Ramos (cell line): ENCODE results near the gene KDM2A.

Experiments
- in situ Hi-C: fragments of 300-500 bp; cut with MboI; formaldehyde crosslinking; loops from one replicate; pipeline ENCODE4 v1.14.3; 2022; ENCODE audit warnings: low sequenced_read_pairs; ENCODE audit not compliant: unreplicated experiment

KDM2A gene

DNA sequence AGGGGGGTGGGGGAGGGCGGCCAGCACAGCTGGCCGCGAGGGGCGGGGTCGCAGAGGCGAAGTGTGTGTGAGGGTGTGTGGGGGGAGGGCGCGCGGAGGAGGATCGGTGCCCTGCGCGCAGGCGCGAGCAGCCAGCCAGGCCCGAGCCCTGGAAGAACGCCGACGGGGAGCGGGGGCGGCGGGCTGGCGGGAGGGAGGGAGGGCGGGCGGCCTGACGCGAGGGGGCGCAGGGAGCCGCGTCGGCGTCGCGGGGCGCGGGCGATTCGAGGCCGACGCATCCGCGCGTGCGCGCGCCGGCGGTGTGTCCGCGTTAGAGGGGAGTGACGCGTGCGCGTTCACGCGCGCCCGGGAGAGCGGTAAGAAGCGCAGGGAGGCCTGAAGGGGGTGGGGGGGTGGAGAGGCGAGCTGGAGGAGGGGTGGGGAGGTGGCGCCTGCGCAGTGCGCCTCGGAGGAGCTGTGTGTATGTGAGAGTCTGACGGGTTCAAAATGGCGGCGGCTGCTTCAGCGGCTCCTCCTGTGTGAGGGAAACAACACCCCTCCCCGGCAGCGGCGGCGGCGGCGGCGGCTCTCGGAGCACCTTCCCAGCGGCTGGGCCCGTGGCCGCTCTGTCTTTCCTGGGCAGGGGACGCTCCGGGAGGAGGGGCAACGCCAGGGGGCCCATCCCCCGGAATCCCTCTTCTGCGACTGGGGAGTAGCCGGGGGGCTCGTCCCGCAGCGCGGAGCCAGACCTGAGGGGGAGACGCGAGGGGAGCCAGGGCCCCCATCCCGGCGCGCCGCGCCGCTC is at the start of gene KDM2A:
Gene KDM2A, plus strand, starts transcription at position 463 of the 784 bp plus-strand sequence. CDS start 2,054 bp downstream, outside the sequence.
- in situ Hi-C loops = no loop called here

DNA sequence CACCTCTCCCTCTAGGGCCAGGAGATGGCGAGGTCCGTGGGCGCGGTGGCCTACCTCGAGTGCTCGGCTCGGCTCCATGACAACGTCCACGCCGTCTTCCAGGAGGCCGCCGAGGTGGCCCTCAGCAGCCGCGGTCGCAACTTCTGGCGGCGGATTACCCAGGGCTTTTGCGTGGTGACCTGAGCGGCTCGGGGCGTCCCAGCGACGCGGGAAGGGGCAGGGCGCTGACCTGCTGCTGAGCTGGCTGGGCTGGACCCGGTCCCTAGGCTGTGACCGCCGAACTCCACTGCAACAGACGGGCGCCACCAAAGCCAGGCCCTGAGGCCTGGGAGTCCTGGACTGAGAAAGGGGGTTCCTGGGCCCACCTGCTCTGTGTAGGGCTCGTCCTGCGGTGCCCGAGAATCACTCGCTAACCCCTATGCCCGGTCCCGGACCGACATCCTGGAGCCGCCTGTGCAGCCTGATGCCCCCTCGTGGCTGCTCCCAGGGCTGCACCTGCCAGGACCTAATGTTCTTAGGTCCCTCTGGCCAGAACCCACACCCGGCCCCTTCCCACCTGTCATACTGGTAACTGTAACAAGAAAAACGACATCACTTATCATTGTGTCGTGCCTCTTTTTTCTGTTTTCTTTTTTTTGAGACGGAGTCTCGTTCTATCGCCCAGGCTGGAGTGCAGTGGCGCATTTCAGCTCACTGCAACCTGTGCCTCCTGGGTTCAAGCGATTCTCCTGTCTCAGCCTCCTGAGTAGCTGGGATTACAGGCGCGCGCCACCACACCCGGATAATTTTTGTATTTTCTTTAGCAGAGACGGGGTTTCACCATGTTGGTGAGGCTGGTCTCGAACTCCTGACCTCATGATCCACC is 47.4 kb upstream of the KDM2A start:
- in situ Hi-C loops = no loop called here

DNA sequence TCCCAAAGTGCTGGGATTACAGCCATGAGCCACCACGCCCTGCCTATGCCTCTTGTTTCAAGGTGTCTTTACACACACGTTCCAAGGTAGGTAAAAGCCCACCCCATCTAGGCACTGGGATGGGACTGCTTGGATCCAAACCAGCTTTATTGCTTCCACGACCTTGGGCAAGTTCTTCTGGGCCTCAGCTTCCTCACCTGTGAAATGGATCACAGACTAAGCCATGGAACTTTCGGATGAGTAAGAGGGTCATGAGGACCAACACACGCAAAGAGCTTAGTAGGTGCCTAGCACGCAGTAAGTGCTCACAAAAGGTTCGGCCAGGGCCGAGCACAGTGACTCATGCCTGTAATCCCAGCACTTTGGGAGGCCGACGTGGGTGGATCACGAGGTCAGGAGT is 46.8 kb upstream of the KDM2A start:
- in situ Hi-C loops = no loop called here

DNA sequence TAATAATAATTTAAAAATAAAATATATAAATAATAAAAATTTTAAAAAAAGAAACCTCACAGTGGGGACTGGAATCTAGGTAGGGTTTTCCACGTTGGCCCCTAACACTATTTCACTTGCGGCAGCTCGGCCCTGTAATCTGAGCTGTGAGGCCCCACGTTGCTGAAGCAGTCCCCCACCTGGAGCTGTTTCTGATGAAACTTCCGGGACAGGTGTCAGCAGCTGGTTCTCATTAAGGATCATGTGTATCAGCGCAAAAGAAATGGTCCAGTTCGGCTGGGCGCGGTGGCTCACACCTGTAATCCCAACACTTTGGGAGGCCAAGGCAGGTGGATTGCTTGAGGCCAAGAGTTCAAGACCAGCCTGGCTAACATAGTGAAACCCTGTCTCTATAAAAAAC is 45.2 kb upstream of the KDM2A start:
- in situ Hi-C loops = no loop called here

DNA sequence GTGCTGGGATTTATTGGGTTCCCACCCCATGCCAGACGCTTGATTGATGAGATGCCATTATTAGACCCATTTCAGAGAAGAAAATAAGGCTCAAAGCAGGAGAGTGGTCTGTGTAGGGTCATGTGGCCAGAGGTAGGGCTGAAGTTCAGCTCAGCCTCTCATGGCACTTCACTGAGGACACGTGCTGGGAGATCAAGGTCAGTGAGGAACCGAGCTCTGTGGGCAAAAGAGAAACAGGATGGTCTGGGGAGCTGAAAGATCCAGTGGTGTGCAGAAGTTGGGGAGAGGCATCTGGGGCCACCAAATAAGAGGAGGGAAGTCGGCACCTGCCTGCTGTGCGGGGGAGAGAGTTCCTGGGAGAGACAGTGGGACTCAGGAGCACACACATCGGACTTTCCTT is 42.9 kb upstream of the KDM2A start:
- in situ Hi-C loops = no loop called here

DNA sequence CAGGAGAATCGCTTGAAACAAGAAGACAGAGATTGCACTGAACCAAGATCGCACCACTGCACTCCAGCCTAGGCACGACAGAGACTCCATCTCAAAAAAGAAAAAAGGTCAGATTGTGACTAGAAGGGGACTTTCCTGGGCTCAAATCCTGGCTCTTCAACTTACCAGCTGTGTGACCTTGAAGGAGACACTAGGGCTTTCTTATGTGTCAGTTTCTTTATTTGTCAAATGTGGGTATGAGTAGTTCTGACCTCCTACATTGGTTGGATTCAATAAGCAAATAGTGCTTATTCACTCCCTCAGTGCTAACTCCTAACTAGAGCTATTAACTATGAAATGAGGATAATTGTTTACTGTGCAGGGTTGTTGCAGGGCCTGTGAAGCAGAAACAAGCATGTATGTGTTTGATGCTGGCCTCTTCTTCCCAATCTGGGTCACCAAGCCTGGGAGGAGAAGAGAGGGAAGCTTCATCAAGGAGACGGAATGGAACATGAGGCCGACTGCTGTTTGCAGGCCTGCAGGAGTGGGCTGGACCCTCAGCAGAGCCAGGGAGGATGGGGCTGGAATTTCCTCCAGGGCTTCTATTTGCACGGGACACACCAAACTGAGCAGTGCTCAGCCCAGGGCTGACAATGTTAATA is 39.9 kb upstream of the KDM2A start:
- in situ Hi-C loops = no loop called here

DNA sequence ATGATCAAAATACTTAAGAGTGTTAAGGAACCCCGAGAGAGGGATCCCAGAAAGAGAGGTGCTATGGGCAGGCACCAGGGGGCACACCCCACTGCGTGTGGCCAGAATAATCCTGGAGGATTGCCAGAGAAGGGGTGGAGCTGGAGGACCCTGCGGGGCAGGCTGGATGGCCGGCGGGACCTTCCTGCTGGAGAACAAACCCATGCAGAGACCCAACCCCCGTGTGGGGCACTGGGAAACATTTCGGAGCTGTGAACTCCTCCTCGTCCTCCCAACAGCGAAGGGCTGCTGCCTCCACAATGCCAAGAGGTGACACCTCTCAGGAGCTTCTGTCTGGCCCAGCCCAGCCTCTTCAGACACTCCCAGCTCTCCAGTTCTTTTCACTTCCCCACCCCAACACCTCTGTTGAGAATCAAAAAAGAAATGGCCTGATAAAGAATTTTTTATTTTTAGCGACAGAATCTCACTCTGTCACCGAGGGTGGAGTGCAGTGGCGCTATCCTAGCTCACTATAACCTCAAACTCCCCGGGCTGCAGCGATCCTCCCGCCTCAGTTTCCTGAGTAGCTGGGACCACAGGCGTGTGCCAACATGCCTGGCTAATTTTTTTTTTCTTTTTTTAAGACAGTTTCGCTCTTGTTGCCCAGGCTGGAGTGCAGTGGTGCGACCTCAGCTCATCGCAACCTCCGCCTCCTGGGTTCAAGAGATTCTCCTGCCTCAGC is 36.8 kb upstream of the KDM2A start:
- in situ Hi-C loops = loop anchor here (5.0 to 10.0 kb wide), 3 partner anchors 90 to 303 kb away; no protein-coding TSS in a partner anchor

DNA sequence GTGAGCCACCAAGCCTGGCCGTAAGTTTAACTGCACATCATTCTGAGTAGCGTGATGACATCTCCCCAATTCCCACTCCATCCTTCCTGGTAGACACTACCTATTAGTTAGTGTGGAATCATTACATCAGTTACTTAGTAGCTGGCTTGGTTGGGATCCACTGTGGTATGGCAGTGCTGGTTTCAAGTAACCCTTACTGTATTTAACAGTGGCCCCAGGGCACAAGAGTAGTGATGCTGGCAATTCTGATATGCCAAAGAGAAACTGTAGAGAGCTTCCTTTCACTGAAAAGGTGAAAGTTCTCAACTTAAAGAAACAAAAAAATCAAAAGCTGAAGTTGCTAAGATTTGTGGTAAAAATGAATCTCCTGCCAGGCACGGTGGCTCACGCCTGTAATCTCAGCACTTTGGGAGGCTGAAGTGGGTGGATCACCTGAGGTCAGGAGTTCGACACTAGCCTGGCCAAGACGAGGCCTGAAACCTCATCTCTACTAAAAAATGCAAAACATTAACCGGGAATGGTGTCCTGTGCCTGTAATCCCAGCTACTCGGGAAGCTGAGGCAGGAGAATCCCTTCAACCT is 35.2 kb upstream of the KDM2A start:
- in situ Hi-C loops = loop anchor here (5.0 to 10.0 kb wide), 3 partner anchors 88 to 301 kb away; no protein-coding TSS in a partner anchor

DNA sequence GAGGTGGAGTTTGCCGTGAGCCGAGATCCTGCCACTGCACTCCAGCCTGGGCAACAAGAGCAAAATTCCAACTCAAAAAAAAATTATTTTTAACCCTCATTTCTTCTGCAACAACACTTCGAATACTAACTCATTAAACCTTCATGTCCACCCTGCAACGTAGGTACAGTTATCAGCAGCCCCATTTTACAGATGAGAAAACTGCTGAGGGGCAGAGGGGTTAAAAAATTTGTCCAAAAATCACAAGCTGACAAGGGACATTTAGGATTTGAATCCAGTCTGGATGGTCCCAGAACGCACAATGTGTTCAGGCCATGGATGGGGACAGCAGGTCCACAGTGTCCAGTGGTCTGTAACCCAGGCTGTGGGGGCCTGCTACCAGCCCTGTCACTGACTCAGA is 33.4 kb upstream of the KDM2A start:
- in situ Hi-C loops = loop anchor here (10.0 kb wide), 2 partner anchors 229 to 299 kb away; no protein-coding TSS in a partner anchor

DNA sequence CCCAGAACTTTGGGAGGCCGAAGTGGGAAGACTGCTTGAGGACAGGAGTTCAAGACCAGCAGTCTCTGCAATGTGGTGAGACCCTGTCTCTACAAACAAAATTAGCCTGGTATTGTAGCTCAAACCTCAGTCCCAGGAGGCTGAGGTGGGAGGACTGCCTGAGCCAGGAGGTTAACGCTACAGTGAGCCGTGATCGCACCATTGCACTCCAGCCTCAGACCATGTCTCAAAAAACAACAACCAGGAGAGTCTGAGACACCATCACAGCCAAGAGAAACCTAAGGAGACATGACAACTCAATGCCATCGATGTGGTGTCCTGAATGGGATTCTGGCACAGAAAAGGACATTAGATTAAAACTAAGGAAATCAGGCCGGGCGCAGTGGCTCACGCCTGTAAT is 28.3 kb upstream of the KDM2A start:
- in situ Hi-C loops = no loop called here

DNA sequence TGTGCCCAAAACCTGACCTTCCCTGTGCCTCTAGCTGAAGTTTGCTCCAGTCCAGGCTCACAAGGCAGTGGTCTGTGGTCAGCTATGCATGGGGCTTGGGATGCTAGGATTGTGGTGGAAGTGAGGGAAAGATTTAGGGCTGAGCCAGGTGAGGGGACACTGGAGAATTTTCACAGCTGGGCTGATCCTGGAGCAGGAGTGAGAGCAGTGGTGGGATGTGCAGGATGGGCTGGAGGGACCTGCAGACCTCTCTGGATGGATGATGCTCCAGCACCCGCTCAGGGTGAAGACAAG is 23.9 kb upstream of the KDM2A start:
- in situ Hi-C loops = no loop called here

DNA sequence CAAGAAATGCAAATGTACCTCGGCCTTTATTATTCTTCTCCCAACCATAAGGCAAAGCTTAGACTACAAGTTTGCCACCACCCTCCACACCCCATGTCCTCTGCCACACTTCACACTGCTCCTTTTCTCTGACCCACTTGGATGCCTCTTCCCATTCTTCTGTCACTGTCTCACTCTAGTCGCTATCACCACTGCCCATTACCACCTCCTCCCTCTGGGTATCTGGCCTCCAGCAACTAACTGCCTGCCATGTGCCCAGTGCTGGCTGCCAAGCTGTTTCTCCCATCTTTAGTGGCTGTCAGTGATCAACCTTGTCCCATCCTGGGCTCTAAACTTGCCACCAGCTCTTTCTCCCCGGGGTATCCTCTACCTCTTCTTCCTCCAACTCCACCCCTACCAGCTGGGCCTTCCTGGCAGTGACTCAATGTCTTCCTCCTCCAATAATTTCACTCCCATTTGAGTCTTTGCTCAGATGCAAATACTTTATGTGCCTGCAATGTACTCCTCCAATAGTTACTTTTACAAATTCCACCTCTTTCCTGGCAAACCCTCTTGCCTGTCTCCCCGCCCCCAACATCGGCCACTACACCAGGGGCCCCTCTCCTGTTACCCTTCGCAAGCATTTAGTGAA is 20.1 kb upstream of the KDM2A start:
- in situ Hi-C loops = no loop called here

DNA sequence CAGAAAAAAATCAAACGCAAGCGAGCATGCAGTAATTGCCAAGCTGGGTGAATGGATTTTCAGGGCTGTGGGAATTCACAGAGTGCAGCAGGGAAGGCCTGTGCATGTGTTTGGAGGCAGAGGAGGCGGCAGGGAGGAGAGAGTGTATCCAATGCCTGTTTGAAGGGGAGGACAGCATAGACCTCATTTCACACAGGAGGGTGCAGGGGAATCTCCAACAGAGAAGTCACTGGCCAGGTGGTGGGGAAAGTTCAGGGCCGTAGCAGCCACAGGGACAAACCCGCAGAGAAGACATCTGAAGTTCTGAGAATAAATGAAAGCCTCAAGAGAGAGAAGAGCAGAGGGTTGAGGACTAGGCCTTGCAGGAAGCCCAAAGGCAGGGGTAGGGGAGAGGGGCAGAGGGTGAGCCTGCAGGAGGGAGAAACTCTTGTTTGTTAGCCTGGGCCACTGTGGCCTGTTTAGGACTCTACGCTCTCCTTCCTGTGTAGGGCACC is 19.2 kb upstream of the KDM2A start:
- in situ Hi-C loops = no loop called here

DNA sequence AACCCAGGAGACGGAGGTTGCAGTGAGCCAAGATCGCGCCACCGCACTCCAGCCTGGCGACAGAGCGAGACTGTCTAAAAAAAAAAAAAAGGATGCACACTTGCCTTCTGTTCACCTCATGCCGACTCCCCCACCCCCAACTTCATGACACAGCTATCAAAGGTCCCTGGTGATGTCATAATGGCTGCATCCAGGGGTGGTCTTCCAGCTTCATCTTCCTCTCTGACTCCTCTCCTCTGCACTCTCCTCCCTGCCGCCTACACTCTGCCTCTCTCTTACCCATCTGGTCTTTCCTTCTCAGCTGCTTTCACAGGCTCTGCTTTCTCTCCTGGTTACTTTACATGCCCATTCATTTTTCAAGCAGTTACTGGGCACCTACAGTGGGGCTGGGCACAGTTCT is 16.4 kb upstream of the KDM2A start:
- in situ Hi-C loops = no loop called here

DNA sequence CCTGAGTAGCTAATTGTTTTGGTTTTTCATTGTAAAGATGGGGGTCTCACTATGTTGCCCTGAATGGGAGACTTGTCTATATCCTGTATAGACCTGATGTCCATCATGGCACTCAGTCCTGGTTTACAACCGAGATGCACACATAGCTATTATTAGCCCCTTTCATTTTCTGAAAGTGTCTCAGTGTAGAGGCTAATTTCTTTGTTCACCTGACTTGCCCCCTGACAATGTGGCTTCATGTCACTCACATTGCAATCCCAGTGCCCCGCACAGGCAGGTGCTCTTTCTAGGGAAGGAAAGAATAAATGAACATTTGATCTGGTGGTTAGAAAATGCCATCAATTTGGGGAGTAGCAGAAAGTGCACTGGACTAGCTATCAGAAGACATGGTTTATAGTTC is 13.1 kb upstream of the KDM2A start:
- in situ Hi-C loops = no loop called here

DNA sequence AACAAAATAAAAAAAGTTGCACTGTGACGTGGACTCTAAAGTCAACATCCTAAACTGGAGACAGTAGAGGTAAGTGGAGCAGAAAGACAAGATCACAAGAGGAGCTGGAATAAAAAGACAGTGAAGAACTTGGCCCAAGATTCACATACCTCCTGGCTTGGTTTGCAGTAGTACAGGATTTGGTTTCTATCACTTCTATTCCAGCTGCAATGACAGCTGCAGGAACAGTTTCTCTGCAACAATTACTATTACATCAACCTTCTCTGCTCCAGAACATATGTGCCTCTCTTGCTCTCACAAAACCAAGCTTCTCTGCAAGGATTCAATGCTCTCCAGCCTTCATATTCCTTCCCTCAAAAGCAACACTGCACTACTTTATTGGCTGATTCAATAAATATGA is 7.8 kb upstream of the KDM2A start:
- in situ Hi-C loops = no loop called here

DNA sequence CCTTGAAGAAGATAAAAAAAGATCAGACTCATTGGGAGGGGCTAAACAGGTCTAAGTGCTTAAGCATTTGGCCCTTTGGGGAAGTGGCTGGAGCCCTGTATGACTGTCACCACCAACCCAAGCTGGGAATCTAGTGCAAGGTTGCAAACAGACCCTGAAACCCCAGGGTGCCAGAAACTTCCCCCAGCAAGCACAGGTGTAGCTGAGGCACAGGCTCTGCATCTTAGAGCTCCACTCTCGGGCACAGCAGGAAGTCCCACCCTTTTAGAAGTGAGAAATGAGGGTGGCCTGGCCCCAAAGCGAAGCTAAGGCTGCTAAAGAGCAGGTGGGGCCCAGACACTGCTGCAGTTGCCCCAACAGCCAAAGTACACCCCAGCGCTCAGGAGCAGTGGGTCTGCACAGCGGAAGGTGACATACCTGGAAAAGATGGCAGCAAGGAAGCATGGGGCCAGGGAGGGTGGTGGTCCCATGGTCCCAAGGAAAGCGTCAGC is 5.8 kb upstream of the KDM2A start:
- in situ Hi-C loops = no loop called here

DNA sequence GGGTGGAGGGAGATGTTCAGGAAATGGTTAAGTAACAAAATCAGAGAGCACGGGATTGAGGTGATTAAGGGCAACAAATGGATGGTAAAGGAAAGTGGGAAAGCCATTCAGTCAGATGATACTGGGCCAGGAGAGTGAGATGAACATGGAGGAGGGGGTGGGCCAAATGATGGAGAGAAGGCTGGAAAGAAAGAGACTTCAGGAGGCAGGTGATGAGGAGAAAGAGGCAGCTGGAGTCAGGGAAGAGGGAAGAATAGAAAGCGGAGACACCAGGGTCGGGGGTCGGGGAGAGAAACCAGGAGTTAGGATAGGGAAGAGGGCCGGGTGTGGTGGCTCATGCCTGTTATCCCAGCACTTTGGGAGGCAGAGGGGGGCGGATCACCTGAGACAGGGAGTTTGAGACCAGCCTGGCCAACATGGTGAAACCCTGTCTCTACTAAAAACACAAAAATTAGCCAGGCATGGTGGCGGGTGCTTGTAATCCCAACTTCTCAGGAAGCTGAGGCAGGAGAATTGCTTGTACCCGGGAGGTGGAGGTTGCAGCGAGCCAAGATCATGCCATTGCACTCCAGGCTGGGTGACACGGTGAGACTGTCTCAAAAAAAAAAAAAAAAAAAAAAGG is 4.7 kb upstream of the KDM2A start:
- in situ Hi-C loops = no loop called here

DNA sequence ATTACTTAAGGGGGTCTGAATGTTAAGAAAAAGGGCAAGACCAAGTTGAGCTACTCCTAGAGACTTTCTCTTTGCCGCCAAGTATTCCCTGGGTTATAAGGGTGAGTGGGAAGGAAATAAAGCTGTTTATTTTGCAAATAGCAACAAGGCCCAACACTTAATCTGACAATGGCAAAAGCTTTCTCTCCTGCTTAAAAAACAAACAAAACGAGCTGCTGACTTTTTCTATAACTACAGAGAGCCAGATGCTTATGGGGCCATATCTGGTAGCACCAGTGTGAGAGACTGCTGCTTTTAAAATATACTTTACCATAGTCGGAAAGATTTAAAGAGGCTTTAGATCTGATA is 2.3 kb upstream of the KDM2A start:
- in situ Hi-C loops = no loop called here
